HG03558 (cell line): ENCODE results near the gene SLC5A11.

Experiments used
- ATAC-seq: cut with Tn5 transposase; IDR thresholded peaks from one replicate; pipeline ENCODE4 v1.9.1; 2021; ENCODE audit warnings: moderate number of reproducible peaks; ENCODE audit not compliant: unreplicated experiment; ENCODE audit errors: extremely low read depth

SLC5A11 gene

DNA sequence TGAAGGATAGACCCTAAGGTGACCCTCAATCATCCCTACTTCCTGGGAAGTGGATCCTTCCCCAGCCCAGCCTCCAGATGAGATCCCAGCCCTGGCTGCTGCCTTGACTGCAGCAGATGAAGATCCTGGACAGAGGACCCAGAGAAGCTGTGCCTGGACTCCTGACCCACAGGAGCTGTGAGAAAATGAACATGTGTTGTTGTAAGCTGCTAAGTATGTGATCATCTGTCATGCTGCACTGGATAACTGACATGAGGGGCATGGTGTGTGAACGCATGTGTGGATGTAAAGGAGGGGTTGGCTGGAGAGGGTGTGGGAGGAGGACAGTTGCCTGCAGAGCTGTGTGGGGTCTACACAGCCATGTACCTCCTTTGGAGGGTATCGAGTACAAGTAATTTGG is 69.3 kb downstream of the SLC5A11 start:
- ATAC-seq, result no peak

DNA sequence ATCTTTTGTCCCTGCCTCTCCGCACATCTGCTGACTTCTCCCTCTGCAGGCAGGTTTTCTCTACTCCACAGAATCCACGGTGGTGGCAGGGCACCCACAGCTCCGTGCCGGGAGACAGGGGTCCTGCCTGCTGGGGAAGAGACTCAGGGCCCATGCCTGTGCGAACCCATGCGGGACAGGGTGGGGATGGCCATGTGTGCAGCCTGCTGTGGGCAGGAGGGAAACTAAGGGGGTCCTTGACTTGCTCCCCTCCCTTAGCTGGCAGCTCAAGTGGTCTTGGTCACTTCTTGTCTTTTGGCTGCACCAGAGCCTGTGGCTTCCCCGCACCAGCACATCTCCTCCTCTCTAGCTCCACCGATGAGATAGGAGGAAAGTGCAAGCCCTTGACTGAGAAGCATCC is 69.8 kb downstream of the SLC5A11 start:
- no peak for ATAC-seq

DNA sequence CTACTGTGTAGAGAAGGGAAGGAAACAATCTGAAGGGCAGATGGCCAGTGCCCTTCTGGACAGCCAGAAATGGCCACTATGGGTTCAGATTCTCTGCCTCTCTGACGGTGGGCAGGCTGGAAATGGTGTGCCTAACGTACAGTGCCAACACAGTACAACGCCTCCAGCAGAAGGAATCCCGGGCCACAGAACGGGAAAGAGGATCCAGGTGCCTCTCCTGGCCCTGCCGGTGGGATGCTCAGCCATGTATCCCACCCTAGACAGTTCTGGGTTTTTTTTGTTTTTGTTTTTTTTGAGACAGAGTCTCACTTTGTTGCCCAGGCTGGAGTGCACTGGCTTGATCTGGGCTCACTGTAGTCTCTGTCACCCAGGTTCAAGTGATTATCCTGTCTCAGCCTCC is 71.5 kb downstream of the SLC5A11 start:
- no peak for ATAC-seq

GRCh38 chr16:24917891-24918290 is 72.1 kb downstream of the SLC5A11 start:
- ATAC-seq, result no peak

- ATAC-seq, result no peak
Observed at GRCh38 chr16:24918641-24919040, 72.9 kb downstream of the SLC5A11 start.

GRCh38 chr16:24919536-24919935 is 73.8 kb downstream of the SLC5A11 start:
- ATAC-seq, result no peak

GRCh38 chr16:24920568-24920967 is 74.8 kb downstream of the SLC5A11 start:
- ATAC-seq, result no peak

DNA sequence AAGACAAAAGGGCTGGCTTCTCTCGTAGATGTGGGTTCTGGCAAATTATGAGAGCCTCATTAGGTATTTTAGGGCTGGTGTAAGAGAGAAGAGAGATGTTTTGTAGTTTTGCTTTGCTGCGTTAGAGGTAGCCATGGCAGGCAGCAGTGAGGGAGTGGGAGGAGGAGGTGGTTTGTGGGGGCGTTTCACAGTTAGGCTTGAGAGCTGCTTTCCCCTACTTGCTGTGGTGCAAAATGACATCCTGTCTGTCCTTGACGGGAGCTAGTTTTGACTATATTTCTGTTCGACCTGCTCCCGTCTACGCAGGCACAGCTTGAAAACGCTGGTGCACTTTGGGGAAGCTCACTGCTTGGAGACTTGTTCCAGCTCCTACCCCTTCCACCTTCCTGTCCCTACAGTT is 75.5 kb downstream of the SLC5A11 start:
- no peak for ATAC-seq

DNA sequence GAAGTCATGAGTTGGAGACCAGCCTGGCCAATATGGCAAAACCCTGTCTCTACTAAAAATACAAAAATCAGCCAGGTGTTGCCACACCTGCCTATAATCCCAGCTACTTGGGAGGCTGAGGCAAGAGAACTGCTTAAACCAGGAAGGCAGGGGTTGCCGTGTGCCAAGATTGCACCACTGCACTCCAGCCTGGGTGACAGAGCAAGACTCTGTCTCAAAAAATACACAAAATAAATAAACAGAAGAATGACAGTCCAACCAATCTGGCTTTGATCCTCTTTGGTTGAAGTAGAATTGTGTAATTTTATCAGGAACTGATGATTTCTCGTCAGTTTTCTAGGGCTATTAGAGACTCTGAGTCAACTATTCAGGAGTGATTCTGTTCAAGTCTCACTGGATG is 79.4 kb downstream of the SLC5A11 start:
- no peak for ATAC-seq

DNA sequence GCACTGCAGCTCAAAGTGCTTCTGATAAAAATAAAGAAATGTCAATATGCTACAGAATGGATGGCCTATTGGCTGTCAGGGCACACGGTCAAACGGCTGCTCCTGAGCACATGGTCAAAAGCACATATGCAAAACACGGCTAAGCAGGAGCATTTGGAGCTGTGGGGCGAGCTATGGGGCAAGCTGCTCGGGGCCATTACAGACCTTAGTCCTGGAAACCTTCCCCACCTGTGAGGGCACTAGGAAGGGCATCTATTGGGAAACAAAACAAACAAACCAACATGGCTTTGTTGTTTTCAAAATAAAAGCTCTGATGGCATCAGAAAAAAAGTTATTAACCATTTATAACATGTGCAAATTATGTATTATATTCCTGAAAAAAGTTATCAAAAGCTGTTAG is 83.6 kb downstream of the SLC5A11 start:
- no peak for ATAC-seq

- no peak for ATAC-seq
Observed at GRCh38 chr16:24930440-24930839, 84.7 kb downstream of the SLC5A11 start.

DNA sequence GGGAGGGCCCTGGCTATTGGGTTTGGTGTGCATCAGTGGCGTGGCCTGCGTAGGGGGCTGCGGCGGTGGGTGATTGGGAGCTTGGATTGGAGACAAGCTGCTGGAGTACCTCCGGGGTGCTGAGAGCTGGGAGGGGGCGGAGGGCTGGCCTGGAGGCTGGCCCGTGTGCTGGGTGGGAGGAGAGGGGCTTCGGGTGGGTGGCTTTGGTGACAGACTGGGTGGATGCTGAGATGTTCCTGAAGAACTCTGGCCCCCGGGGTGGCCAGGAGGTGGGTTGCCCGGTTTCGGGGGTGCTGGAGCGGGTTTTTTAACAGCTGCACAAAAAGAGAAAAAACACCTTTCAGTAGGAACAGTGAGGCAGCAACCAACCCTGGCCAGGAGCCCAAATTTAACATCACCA is 85.3 kb downstream of the SLC5A11 start:
- ATAC-seq, result no peak

DNA sequence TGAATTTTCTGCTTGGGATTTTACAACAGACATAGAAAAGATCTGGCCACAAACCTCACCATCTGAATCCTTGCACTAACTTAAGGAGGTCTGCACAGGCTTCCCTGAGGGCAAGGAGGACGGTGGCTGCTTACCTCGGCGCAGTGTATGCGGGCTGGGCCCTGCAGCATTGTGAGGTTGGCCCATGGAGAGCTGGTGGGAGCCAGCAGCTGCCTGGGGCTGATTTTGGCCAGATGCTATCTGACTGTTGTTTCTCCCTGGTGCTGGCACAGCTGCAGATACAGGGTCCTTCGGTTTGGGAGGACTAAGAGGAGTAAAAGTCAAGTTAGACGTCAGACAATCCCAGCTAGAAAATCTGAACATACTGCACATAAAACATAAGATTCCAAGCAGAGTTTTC is 89.6 kb downstream of the SLC5A11 start:
- ATAC-seq, result no peak

DNA sequence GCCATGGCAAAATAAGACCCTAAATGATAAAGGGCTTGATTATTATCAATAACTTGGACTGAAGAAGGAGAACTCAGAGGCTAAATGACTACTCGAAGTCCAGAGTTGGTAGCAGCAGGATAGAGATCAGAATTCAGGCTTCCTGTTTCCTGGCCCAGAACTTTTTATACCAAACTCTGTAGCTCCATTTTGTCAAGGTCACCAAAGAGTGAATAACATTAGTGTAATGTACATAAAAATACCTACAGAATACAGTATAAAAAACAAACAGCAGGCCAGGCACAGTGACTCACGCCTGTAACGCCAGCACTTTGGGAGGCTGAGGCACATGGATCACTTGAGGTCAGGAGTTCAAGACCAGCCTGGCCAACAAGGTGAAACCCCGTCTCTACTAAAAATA is 90.4 kb downstream of the SLC5A11 start:
- no peak for ATAC-seq

- ATAC-seq, result no peak
Observed at GRCh38 chr16:24939224-24939623, 93.5 kb downstream of the SLC5A11 start.

GRCh38 chr16:24939738-24940137 is 94.0 kb downstream of the SLC5A11 start:
- ATAC-seq, result no peak

- no peak for ATAC-seq
Observed at GRCh38 chr16:24943471-24943870, 97.7 kb downstream of the SLC5A11 start.

DNA sequence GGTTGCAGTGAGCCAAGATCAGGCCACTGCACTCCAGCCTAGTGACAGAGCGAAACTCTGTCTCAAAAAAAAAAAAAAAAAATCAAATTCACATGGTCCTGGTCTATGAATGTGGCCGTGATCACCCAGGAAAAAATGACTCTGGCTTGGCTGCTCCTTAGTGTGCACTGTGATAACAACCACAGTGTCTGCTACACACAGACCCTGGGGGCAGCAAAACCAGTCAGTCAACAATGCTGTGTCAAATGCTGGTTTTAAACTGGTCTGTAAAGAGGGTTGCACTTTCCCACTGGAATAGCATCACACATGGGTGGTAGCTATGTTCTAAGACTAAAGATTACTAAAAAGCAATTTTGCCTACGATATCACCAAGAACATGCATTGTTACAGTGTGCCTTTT is 98.4 kb downstream of the SLC5A11 start:
- ATAC-seq, result no peak

- ATAC-seq, result no peak
Observed at GRCh38 chr16:24946155-24946554, 100.4 kb downstream of the SLC5A11 start.

GRCh38 chr16:24950275-24950674 is 104.5 kb downstream of the SLC5A11 start:
- ATAC-seq, result no peak

DNA sequence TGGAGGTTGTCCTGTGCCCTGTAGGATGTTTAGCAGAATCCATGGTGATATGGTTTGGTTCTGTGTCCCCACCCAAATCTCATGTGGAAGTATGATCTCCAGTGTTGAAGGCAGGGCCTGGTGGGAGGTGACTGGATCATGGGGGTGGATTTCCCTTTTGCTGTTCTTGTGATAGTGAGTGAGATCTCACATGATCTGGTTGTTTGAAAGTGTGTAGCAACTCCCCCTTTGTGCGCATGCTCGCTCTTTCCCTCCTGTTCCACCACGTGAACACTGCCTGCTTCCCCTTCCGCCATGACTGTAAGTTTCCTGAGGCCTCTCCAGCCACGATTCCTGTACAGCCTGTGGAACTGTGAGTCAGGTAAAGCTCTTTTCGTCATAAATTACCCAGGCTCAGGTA is 107.5 kb downstream of the SLC5A11 start:
- no peak for ATAC-seq

DNA sequence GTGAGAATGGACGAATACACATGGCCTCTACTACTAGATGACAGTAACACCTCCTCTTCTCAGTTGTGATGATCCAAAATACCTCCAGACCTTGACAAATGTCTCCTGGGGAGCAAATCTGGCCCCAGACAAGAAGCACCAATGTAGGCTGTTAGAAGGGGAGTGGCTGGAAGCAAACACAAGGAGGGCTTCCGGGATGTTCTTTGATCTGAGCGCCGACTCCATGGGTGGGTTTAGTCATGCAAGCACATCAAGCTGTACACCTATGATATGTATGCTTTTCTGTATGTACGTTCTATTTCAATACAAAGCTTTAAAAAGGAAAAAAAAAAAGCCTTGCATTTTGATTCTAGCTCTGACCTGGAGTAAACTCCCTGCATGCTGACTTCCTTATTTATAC is 108.0 kb downstream of the SLC5A11 start:
- no peak for ATAC-seq

DNA sequence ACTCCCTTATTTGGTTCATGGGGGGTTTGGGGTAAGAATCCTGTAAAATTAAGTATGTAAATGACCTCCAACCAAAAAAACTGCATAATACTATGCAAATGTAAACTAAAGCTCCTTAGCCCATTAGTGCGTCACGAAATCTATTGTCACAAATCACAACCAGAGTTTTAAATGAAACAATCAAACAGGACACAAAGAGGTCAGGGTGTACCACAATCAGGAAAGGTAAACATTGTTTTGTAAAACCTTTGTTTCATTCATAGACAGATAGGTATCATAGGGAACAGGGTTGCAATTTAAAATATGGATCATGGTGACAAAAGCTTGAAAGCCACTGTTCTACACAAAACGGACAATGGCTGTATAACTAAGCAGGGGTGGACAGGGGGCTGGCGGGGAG is 108.4 kb downstream of the SLC5A11 start:
- ATAC-seq, result no peak
